IPS-20b (cell line): ENCODE data around the gene CFAP107.
"Not testable (repeated sequence)": the region's sequence is repeated elsewhere in the genome, so short reads cannot be mapped to it uniquely, and the experiment has no call there.

Experiments
- H3K27ac ChIP-seq: one replicate; pipeline ENCODE4 v1.5.1; 2013; ENCODE audit warnings: low read length
- H3K27me3 ChIP-seq: 2 replicates; pipeline ENCODE4 v1.6.1; 2013; ENCODE audit warnings: mild to moderate bottlenecking, low read length, inconsistent platforms; ENCODE audit not compliant: insufficient read depth
- H3K36me3 ChIP-seq: 2 replicates; pipeline ENCODE4 v1.6.1; 2013; ENCODE audit warnings: low read depth, mild to moderate bottlenecking, inconsistent platforms, low read length, moderate library complexity; ENCODE audit not compliant: insufficient read depth
- H3K4me1 ChIP-seq: 2 replicates; pipeline ENCODE4 v1.6.1; 2013; ENCODE audit warnings: mild to moderate bottlenecking, control low read depth, inconsistent platforms, low read length, moderate library complexity; ENCODE audit not compliant: insufficient read depth
- H3K4me3 ChIP-seq: 2 replicates; pipeline ENCODE4 v1.5.1; 2013; ENCODE audit warnings: mild to moderate bottlenecking, low read length, inconsistent platforms
- H3K9ac ChIP-seq: 2 replicates; pipeline ENCODE4 v1.6.1; 2013; ENCODE audit warnings: low read depth, mild to moderate bottlenecking, inconsistent platforms, low read length, moderate library complexity
- H3K9me3 ChIP-seq: 2 replicates; pipeline ENCODE4 v1.6.1; 2013; ENCODE audit warnings: mild to moderate bottlenecking, low read depth, low read length, inconsistent platforms; ENCODE audit not compliant: insufficient read depth

The CFAP107 gene

DNA sequence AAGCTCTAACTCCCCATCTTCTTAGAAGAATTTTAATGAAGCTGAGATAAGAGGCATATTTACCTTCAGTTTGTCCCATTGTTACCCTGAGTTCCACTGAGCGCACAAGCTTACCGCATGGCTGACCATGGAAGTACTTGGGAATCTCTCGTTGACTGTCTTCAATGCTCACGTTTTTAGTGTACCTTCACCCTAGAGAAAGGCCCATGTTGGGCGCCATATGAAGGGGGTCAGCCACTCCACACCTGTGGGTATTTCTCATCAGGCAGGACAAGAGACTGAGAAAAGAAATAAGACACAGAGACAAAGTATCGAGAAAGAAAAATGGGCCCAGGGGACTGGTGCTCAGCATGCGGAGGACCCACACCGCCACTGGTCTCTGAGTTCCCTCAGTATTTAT lies 38.7 kb downstream of the CFAP107 start:
- H3K9ac ChIP-seq, H3K36me3 ChIP-seq, H3K4me3 ChIP-seq, H3K27me3 ChIP-seq, H3K27ac ChIP-seq, H3K4me1 ChIP-seq: not testable (repeated sequence)
- H3K9me3 ChIP-seq: peaks cover 13% of the 10 kb centered on the region

DNA sequence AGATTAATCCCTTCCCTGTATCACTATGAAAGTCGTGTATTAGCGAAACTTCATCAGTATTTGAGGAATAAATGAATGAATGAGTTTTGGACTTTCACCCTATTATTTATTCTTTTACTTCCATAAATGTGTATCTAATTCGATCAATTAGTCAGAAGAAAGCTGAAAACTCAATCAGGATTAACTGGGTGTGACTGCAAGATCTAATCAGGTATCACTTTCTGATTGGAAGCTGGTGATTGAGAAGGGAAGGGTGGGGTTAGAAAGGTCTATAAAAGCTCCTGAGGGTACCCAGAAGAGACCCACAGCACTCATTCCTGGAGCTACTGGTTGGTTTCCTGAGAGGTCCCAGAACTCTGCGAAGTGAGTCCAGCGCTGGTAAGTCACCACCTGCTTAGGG lies 45.1 kb downstream of the CFAP107 start, which contains the start of gene PRAMEF1:
PRAMEF1 (plus strand) TSS at position 301 of the 400 bp plus-strand sequence. CDS start 1,831 bp downstream, outside the sequence.
- not testable (repeated sequence) for H3K9me3 ChIP-seq, H3K27ac ChIP-seq, H3K4me3 ChIP-seq, H3K9ac ChIP-seq, H3K4me1 ChIP-seq, H3K27me3 ChIP-seq, H3K36me3 ChIP-seq

DNA sequence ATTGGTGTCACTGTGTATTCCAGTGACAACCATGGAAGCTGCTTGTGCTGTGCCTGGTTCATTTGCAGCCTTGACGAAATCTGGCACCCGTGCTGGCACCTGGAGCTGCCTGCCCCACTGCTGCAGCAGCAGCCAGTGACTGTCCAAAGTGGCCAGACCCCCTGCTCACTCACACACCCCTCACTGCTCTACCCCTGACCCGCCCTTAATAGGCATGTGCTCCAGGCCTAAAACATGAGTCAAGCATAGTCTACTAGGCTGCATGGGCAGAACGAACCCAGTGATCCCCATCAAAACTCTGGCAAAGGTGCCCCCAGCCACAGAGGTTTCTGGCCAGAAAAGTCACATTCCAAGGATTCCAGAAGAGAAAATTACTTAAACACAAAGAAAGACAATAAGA lies 52.9 kb downstream of the CFAP107 start:
- H3K27ac ChIP-seq: no peak overlapping the region
- H3K9ac ChIP-seq: no peak overlapping the region
- no peaks in the 10 kb centered on the region for H3K36me3 ChIP-seq
- peaks cover 49% of the 10 kb centered on the region for H3K9me3 ChIP-seq
- H3K27me3 ChIP-seq: no peaks in the 10 kb centered on the region
- no peak overlapping the region for H3K4me3 ChIP-seq
- no peaks in the 10 kb centered on the region for H3K4me1 ChIP-seq

DNA sequence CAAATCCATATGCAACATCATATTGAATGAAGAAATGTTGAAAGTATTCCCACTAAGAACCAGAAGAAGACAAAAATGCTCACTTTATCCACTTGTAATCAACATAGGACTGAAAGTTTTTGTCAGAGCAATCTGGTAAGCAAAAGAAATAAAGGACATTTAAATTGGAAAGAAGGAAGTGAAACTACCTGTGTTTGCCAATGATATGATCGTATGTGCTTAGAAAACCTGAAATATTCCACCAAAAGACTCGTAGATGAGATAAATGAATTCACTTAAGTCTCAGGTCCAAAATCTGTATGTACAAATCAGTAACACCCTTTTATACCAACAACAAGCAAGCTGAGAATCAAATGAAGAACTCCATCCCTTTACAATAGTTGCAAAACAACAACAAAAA lies 53.7 kb downstream of the CFAP107 start:
- no peaks in the 10 kb centered on the region for H3K4me1 ChIP-seq
- H3K9ac ChIP-seq: no peak overlapping the region
- peaks cover 49% of the 10 kb centered on the region for H3K9me3 ChIP-seq
- no peaks in the 10 kb centered on the region for H3K27me3 ChIP-seq
- no peaks in the 10 kb centered on the region for H3K36me3 ChIP-seq
- H3K4me3 ChIP-seq: no peak overlapping the region
- H3K27ac ChIP-seq: no peak overlapping the region

DNA sequence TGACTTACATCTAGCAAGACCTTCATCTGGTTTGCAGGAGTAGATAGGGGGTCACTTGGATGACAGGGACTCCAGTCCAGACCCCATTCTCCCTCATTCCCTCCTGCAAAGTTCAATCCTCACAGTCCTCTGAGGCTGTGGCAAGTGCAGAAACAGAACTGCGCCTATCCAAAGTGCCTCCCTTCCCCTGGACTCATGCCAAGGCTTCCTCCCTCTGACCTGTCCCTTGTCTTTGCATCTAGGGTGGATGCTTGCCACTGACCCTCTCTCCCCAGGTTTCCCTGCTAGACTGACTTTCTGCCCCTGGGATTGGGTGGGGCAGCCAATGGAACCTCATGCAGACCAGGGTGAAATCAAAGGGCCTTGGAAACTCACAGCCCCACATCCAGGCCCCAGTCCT lies 63.9 kb downstream of the CFAP107 start:
- no peaks in the 10 kb centered on the region for H3K27me3 ChIP-seq
- H3K4me1 ChIP-seq: no peaks in the 10 kb centered on the region
- H3K36me3 ChIP-seq: no peaks in the 10 kb centered on the region
- H3K9ac ChIP-seq: no peak overlapping the region
- H3K9me3 ChIP-seq: peaks cover 70% of the 10 kb centered on the region
- H3K27ac ChIP-seq: no peak overlapping the region
- no peak overlapping the region for H3K4me3 ChIP-seq

DNA sequence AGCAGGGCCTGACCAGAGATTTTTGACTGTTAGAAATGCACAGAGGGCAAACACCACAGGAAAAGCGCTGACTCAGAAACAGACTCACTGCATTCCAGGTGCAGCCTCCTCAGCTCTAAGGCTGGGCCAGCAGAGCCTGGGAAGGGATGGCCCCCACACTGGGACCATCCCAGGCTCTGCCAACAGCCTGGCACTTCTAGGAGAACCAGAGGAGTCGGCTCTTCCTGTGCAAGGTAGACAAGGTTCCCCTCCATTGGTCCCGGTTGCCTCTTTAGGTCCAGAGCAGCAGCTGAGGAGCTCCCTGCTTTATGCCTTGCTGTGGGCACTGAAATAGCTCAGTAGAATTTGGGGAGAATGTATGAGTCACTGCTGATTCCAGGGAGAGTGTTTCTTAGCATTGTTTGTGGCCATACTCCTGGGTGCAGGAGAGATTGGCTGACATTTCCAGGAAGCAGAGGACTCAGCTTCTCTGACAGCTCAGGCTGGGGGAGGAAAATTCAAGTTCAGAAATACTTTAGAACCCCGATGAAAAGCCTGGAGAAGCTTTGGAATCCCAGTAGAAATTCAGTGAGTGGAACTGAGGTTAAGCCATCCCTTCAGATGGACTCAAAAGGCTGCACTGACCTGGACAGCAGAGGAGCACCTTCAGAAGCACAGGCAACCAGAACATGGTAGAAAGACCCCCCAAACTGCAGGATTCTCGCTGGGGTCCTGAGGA lies 64.8 kb downstream of the CFAP107 start:
- H3K4me3 ChIP-seq: no peak overlapping the region
- no peak overlapping the region for H3K27ac ChIP-seq
- H3K27me3 ChIP-seq: no peaks in the 10 kb centered on the region
- no peaks in the 10 kb centered on the region for H3K36me3 ChIP-seq
- H3K4me1 ChIP-seq: no peaks in the 10 kb centered on the region
- H3K9ac ChIP-seq: no peak overlapping the region
- peaks cover 63% of the 10 kb centered on the region for H3K9me3 ChIP-seq

DNA sequence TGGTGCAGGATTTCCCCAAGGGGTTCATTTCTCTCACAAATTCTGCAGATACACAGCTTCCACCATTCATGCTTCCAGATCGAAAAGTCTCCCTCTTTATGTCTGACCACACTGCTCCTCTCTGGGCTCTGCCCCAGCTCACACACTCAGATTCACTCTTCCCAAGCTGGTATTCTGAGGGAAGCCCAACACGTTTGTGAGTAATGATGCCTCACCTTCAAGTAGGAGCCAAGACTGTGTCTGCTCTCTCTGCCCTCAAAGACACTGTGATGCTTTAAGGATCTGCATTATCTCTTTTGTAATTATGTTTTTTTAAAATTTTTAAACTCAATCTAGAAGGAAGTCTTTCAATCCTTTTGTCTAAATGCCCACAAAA lies 65.4 kb downstream of the CFAP107 start:
- H3K9ac ChIP-seq: no peak overlapping the region
- no peaks in the 10 kb centered on the region for H3K27me3 ChIP-seq
- H3K4me3 ChIP-seq: no peak overlapping the region
- peaks cover 58% of the 10 kb centered on the region for H3K9me3 ChIP-seq
- H3K4me1 ChIP-seq: no peaks in the 10 kb centered on the region
- H3K36me3 ChIP-seq: no peaks in the 10 kb centered on the region
- no peak overlapping the region for H3K27ac ChIP-seq
